Effector memory CD4-positive, alpha-beta T cell (primary cell): ENCODE measurements around the gene BPTF.
"Not testable (repeated sequence)": the region's sequence is repeated elsewhere in the genome, so short reads cannot be mapped to it uniquely, and the experiment has no call there.

Experiments used
- DNase-seq, 3 donors: peaks; one replicate each; pipeline ENCODE4 v3.0.0-alpha.2; 2020
- H3K27ac ChIP-seq: 2 replicates; pipeline ENCODE4 v1.7.0; 2013; ENCODE audit warnings: mild to moderate bottlenecking, low read length, moderate library complexity; ENCODE audit not compliant: insufficient read depth, poor library complexity, severe bottlenecking
- H3K27me3 ChIP-seq: replicated peaks from 2 replicates; pipeline ENCODE4 v1.7.0; 2013; ENCODE audit warnings: mild to moderate bottlenecking, low read length; ENCODE audit not compliant: insufficient read depth, control insufficient read depth, poor library complexity, severe bottlenecking
- H3K36me3 ChIP-seq: 2 replicates; pipeline ENCODE4 v1.7.0; 2013; ENCODE audit warnings: mild to moderate bottlenecking, low read length, moderate library complexity; ENCODE audit not compliant: control insufficient read depth, insufficient read depth
- H3K4me1 ChIP-seq: 2 replicates; pipeline ENCODE4 v1.7.0; 2013; ENCODE audit warnings: low read length, mild to moderate bottlenecking; ENCODE audit not compliant: control insufficient read depth, insufficient read depth, poor library complexity, severe bottlenecking
- H3K4me3 ChIP-seq: 2 replicates; pipeline ENCODE4 v1.7.0; 2013; ENCODE audit warnings: low read length, low read depth, mild to moderate bottlenecking; ENCODE audit not compliant: insufficient read depth, poor library complexity, severe bottlenecking
- H3K9me3 ChIP-seq: 2 replicates; pipeline ENCODE4 v1.7.0; 2013; ENCODE audit warnings: mild to moderate bottlenecking, low read length, moderate library complexity; ENCODE audit not compliant: control insufficient read depth

The BPTF gene

GRCh38 chr17:67879662-67880061 is 54.4 kb downstream of the BPTF start:
- Histone ChIP-seq H3K27ac (no peak overlapping the region), H3K27me3 (no peaks in the 10 kb centered on the region), H3K4me1 (no peaks in the 10 kb centered on the region), H3K9me3 (no peaks in the 10 kb centered on the region), H3K4me3 (no peak overlapping the region), H3K36me3 (peaks cover 20% of the 10 kb centered on the region)
- DNase-seq, result no peak

- Histone ChIP-seq H3K36me3 (peaks cover 16% of the 10 kb centered on the region), H3K4me1 (no peaks in the 10 kb centered on the region), H3K9me3 (no peaks in the 10 kb centered on the region), H3K27me3 (no peaks in the 10 kb centered on the region), H3K27ac (no peak overlapping the region), H3K4me3 (no peak overlapping the region)
- DNase-seq, result no peak
Measured at GRCh38 chr17:67881083-67881482, 55.8 kb downstream of the BPTF start.

GRCh38 chr17:67884741-67885140 is 59.4 kb downstream of the BPTF start:
- Histone ChIP-seq H3K4me3 (no peak overlapping the region), H3K9me3 (no peaks in the 10 kb centered on the region)

GRCh38 chr17:67891481-67892119 is 66.3 kb downstream of the BPTF start:
- Histone ChIP-seq H3K4me3 (no peak overlapping the region), H3K4me1 (no peaks in the 10 kb centered on the region), H3K9me3 (no peaks in the 10 kb centered on the region), H3K27me3 (no peaks in the 10 kb centered on the region), H3K36me3 (peaks cover 52% of the 10 kb centered on the region), H3K27ac (no peak overlapping the region)
- DNase-seq, result no peak

More at GRCh38 chr17:67884741-67885140, 59.4 kb downstream of the BPTF start:
- Histone ChIP-seq H3K27me3 (no peaks in the 10 kb centered on the region), H3K4me1 (no peaks in the 10 kb centered on the region), H3K36me3 (peaks cover 23% of the 10 kb centered on the region), H3K27ac (no peak overlapping the region)
- no peak for DNase-seq

GRCh38 chr17:67902511-67903231 is 77.4 kb downstream of the BPTF start:
- no peak overlapping the region for H3K4me3 ChIP-seq
- H3K27ac ChIP-seq, result no peak overlapping the region
- no peaks in the 10 kb centered on the region for H3K9me3 ChIP-seq
- H3K4me1 ChIP-seq, result no peaks in the 10 kb centered on the region
- H3K27me3 ChIP-seq, result no peaks in the 10 kb centered on the region
- H3K36me3 ChIP-seq, result peaks cover 34% of the 10 kb centered on the region
- no peak for DNase-seq

GRCh38 chr17:67905298-67905697 is 80.0 kb downstream of the BPTF start:
- H3K4me3 ChIP-seq, H3K27me3 ChIP-seq, H3K4me1 ChIP-seq, H3K9me3 ChIP-seq, H3K27ac ChIP-seq, DNase-seq: not testable (repeated sequence)
- H3K36me3 ChIP-seq, result peaks cover 29% of the 10 kb centered on the region

GRCh38 chr17:67910117-67910803 is 85.0 kb downstream of the BPTF start:
- H3K9me3 ChIP-seq, DNase-seq, H3K27me3 ChIP-seq, H3K4me3 ChIP-seq, H3K27ac ChIP-seq, H3K4me1 ChIP-seq: not testable (repeated sequence)
- H3K36me3 ChIP-seq, result peaks cover 38% of the 10 kb centered on the region

GRCh38 chr17:67911059-67911782 is 85.9 kb downstream of the BPTF start:
- no peaks in the 10 kb centered on the region for H3K27me3 ChIP-seq
- peaks cover 43% of the 10 kb centered on the region for H3K36me3 ChIP-seq
- no peak overlapping the region for H3K27ac ChIP-seq
- no peaks in the 10 kb centered on the region for H3K9me3 ChIP-seq
- H3K4me1 ChIP-seq, result no peaks in the 10 kb centered on the region
- H3K4me3 ChIP-seq, result no peak overlapping the region
- DNase-seq, result no peak

- no peaks in the 10 kb centered on the region for H3K27me3 ChIP-seq
- no peaks in the 10 kb centered on the region for H3K9me3 ChIP-seq
- no peak overlapping the region for H3K4me3 ChIP-seq
- H3K4me1 ChIP-seq, result no peaks in the 10 kb centered on the region
- no peak for DNase-seq
- no peak overlapping the region for H3K27ac ChIP-seq
- H3K36me3 ChIP-seq, result peaks cover 40% of the 10 kb centered on the region
Measured at GRCh38 chr17:67912088-67912487, 86.8 kb downstream of the BPTF start.
